Measurements from ENCODE around the gene RGR.

The RGR gene

GRCh38 chr10:84244651-84245270 lies at the start of gene RGR:
TSS of gene RGR (plus strand) at chr10:84245053. CDS start at chr10:84245091, 38 bp downstream.
- Histone ChIP-seq H3K4me3 (ENCODE audit: low read depth, low read length) (no peak within 1 kb of the TSS), H3K27ac (no peak within 1 kb of the TSS), H3K36me3 (replicated peaks) (no peaks in the 10 kb centered on the region), H3K27me3 (replicated peaks) (no peaks in the 10 kb centered on the region)
- in situ Hi-C loops (cut with HindIII; ENCODE audit: low pct_ligation_motif_present, low sequenced_read_pairs), result no loop called here
- DNase-seq, result no peak
- TF ChIP-seq CTCF (IDR thresholded peaks at IDR 0.05; ENCODE audit: low read depth, low read length, missing control alignments), result no peak

- in situ Hi-C loops (cut with HindIII; ENCODE audit: low pct_ligation_motif_present, low sequenced_read_pairs), result no loop called here
- Histone ChIP-seq H3K36me3 (replicated peaks) (no peaks in the 10 kb centered on the region), H3K27me3 (replicated peaks) (peaks cover 37% of the 10 kb centered on the region), H3K4me3 (ENCODE audit: low read depth, low read length) (no peak overlapping the region), H3K27ac (no peak overlapping the region)
- no peak for DNase-seq
- no peak for TF ChIP-seq CTCF (IDR thresholded peaks at IDR 0.05; ENCODE audit: low read depth, low read length, missing control alignments)
Measured at GRCh38 chr10:84196083-84196482, 48.8 kb upstream of the RGR start.

GRCh38 chr10:84196941-84197340 lies 47.9 kb upstream of the RGR start:
- no peak overlapping the region for H3K27ac ChIP-seq
- peaks cover 37% of the 10 kb centered on the region for H3K27me3 ChIP-seq (replicated peaks)
- H3K4me3 ChIP-seq (ENCODE audit: low read depth, low read length), result no peak overlapping the region
- H3K36me3 ChIP-seq (replicated peaks), result no peaks in the 10 kb centered on the region
- in situ Hi-C loops (cut with HindIII; ENCODE audit: low pct_ligation_motif_present, low sequenced_read_pairs), result no loop called here
- DNase-seq, result no peak
- no peak for TF ChIP-seq CTCF (IDR thresholded peaks at IDR 0.05; ENCODE audit: low read depth, low read length, missing control alignments)

- H3K27me3 ChIP-seq (replicated peaks), result peaks cover 37% of the 10 kb centered on the region
- no peaks in the 10 kb centered on the region for H3K36me3 ChIP-seq (replicated peaks)
- no peak overlapping the region for H3K4me3 ChIP-seq (ENCODE audit: low read depth, low read length)
- in situ Hi-C loops (cut with HindIII; ENCODE audit: low pct_ligation_motif_present, low sequenced_read_pairs), result no loop called here
- no peak for DNase-seq
- no peak for TF ChIP-seq CTCF (IDR thresholded peaks at IDR 0.05; ENCODE audit: low read depth, low read length, missing control alignments)
- H3K27ac ChIP-seq, result no peak overlapping the region
Measured at GRCh38 chr10:84197643-84198042, 47.2 kb upstream of the RGR start.

GRCh38 chr10:84198206-84198915 lies 46.5 kb upstream of the RGR start:
- H3K27ac ChIP-seq, result no peak overlapping the region
- in situ Hi-C loops (cut with HindIII; ENCODE audit: low pct_ligation_motif_present, low sequenced_read_pairs), result no loop called here
- H3K4me3 ChIP-seq (ENCODE audit: low read depth, low read length), result no peak overlapping the region
- H3K36me3 ChIP-seq (replicated peaks), result no peaks in the 10 kb centered on the region
- peaks cover 31% of the 10 kb centered on the region for H3K27me3 ChIP-seq (replicated peaks)
- DNase-seq, result no peak
- TF ChIP-seq CTCF (IDR thresholded peaks at IDR 0.05; ENCODE audit: low read depth, low read length, missing control alignments), result no peak

Data from brain microvascular endothelial cell (primary cell).